Neural progenitor cell (in vitro differentiated cells): ENCODE measurements around the gene MADD. TPM values are rescaled to one million over a fixed set of nuclear protein-coding genes. Genes with fewer than 3 reads are reported as not detected.

Experiments used
- DNase-seq: peaks from one replicate; pipeline ENCODE4 v3.0.0-alpha.2; 2016; ENCODE audit warnings: low spot score
- H2AFZ ChIP-seq: fragments of 200-600 bp; sonication (generic); replicated peaks from 2 replicates; pipeline ENCODE4 v1.6.1; 2016; ENCODE audit warnings: antibody characterized with exemption
- H3F3A ChIP-seq: fragments of 200-600 bp; sonication (generic); 2 replicates; pipeline ENCODE4 v1.6.1; 2016; ENCODE audit warnings: antibody characterized with exemption, low read depth
- H3K27ac ChIP-seq: fragments of 200-600 bp; sonication (generic); 2 replicates; pipeline ENCODE4 v1.5.1; 2016; ENCODE audit warnings: mild to moderate bottlenecking
- H3K27me3 ChIP-seq: fragments of 200-600 bp; sonication (generic); 2 replicates; pipeline ENCODE4 v1.6.1; 2016; ENCODE audit warnings: mild to moderate bottlenecking, moderate library complexity
- H3K36me3 ChIP-seq: fragments of 200-600 bp; sonication (generic); 2 replicates; pipeline ENCODE4 v1.5.1; 2016
- H3K4me1 ChIP-seq: fragments of 200-600 bp; sonication (generic); 2 replicates; pipeline ENCODE4 v1.6.1; 2016; ENCODE audit warnings: mixed run types
- H3K4me2 ChIP-seq: fragments of 200-600 bp; sonication (generic); 2 replicates; pipeline ENCODE4 v1.6.1; 2016
- H3K4me3 ChIP-seq: fragments of 200-600 bp; sonication (generic); 2 replicates; pipeline ENCODE4 v1.5.1; 2016
- H3K79me2 ChIP-seq: fragments of 200-600 bp; sonication (generic); 2 replicates; pipeline ENCODE4 v1.6.1; 2016; ENCODE audit warnings: low read depth
- H3K9ac ChIP-seq: fragments of 200-600 bp; sonication (generic); 2 replicates; pipeline ENCODE4 v1.6.1; 2016
- H3K9me3 ChIP-seq: fragments of 200-600 bp; sonication (generic); 2 replicates; pipeline ENCODE4 v1.5.1; 2016; ENCODE audit warnings: low read depth
- H4K20me1 ChIP-seq: fragments of 200-600 bp; sonication (generic); 2 replicates; pipeline ENCODE4 v1.6.1; 2016; ENCODE audit warnings: low read depth
- H3K27ac Mint-ChIP-seq: 3 replicates; pipeline ENCODE4 v1.8.0; 2021; ENCODE audit warnings: mixed read lengths
- H3K27me3 Mint-ChIP-seq: 2 replicates; pipeline ENCODE4 v1.8.0; 2022; ENCODE audit warnings: low read depth, mild to moderate bottlenecking, inconsistent platforms, moderate library complexity, mixed read lengths; ENCODE audit not compliant: insufficient read depth
- H3K36me3 Mint-ChIP-seq: 3 replicates; pipeline ENCODE4 v1.8.0; 2021; ENCODE audit warnings: mixed read lengths
- H3K4me1 Mint-ChIP-seq: 3 replicates; pipeline ENCODE4 v1.8.0; 2021; ENCODE audit warnings: mixed read lengths
- H3K4me3 Mint-ChIP-seq: 3 replicates; pipeline ENCODE4 v1.8.0; 2021; ENCODE audit warnings: mild to moderate bottlenecking, moderate library complexity, mixed read lengths
- H3K9me3 Mint-ChIP-seq: 3 replicates; pipeline ENCODE4 v1.8.0; 2020; ENCODE audit warnings: mixed read lengths
- CTCF ChIP-seq: fragments of 200-600 bp; sonication (generic); IDR thresholded peaks from 2 replicates; pipeline ENCODE4 v1.5.1; 2017; ENCODE audit warnings: antibody characterized with exemption, mild to moderate bottlenecking
- EZH2 ChIP-seq: fragments of 200-600 bp; sonication (generic); IDR thresholded peaks from 2 replicates; pipeline ENCODE4 v1.6.1; 2017; ENCODE audit warnings: antibody characterized with exemption, mild to moderate bottlenecking, moderate library complexity
- EZH2phosphoT487 ChIP-seq: fragments of 200-600 bp; sonication (generic); IDR thresholded peaks from 2 replicates; pipeline ENCODE4 v1.6.1; 2017; ENCODE audit warnings: antibody characterized with exemption
- total RNA-seq: library from RNA; depleted of rRNA; stranded (reverse); fragments of >200 nt; gene quantifications from 2 replicates; pipeline ENCODE4 v1.2.3, GENCODE V29; 2015; ENCODE audit warnings: low replicate concordance

MADD gene
- total RNA-seq, 1 donor from 2014 or later = 16.1 TPM

- Mint-ChIP-seq H3K9me3 (no peaks in the 10 kb centered on the region), H3K27me3 (peaks cover 2% of the 10 kb centered on the region), H3K4me1 (no peaks in the 10 kb centered on the region), H3K27ac (no peak overlapping the region), H3K36me3 (peaks cover 5% of the 10 kb centered on the region), H3K4me3 (no peak overlapping the region)
- no peaks in the 10 kb centered on the region for H4K20me1 ChIP-seq
- H3F3A ChIP-seq = no peaks in the 10 kb centered on the region
- H3K9me3 ChIP-seq = no peaks in the 10 kb centered on the region
- no peak overlapping the region for H2AFZ ChIP-seq
- H3K27me3 ChIP-seq = no peaks in the 10 kb centered on the region
- H3K79me2 ChIP-seq = no peaks in the 10 kb centered on the region
- TF ChIP-seq EZH2phosphoT487 = no peak
- no peak for TF ChIP-seq CTCF
- no peak for TF ChIP-seq EZH2
- H3K27ac ChIP-seq = no peak overlapping the region
- H3K4me2 ChIP-seq = no peak overlapping the region
- no peak for DNase-seq
- no peaks in the 10 kb centered on the region for H3K36me3 ChIP-seq
- no peaks in the 10 kb centered on the region for H3K4me1 ChIP-seq
- H3K4me3 ChIP-seq = no peak overlapping the region
- no peak overlapping the region for H3K9ac ChIP-seq
These were observed 54.6 kb downstream of the MADD start for GRCh38 chr11:47324520-47324919.

GRCh38 chr11:47325271-47326041 lies 55.5 kb downstream of the MADD start:
- no peaks in the 10 kb centered on the region for H3K4me1 ChIP-seq
- Mint-ChIP-seq H3K9me3 (no peaks in the 10 kb centered on the region), H3K27ac (no peak overlapping the region), H3K27me3 (peaks cover 2% of the 10 kb centered on the region), H3K4me3 (no peak overlapping the region), H3K36me3 (peaks cover 5% of the 10 kb centered on the region), H3K4me1 (no peaks in the 10 kb centered on the region)
- H3K79me2 ChIP-seq = no peaks in the 10 kb centered on the region
- no peak overlapping the region for H3K9ac ChIP-seq
- H3K27me3 ChIP-seq = no peaks in the 10 kb centered on the region
- no peak overlapping the region for H3K4me2 ChIP-seq
- no peaks in the 10 kb centered on the region for H3K36me3 ChIP-seq
- no peak overlapping the region for H3K27ac ChIP-seq
- H3K9me3 ChIP-seq = no peaks in the 10 kb centered on the region
- H3F3A ChIP-seq = peaks cover 3% of the 10 kb centered on the region
- H3K4me3 ChIP-seq = no peak overlapping the region
- no peak for TF ChIP-seq CTCF
- TF ChIP-seq EZH2phosphoT487 = no peak
- TF ChIP-seq EZH2 = no peak
- H4K20me1 ChIP-seq = no peaks in the 10 kb centered on the region
- DNase-seq = no peak
- H2AFZ ChIP-seq = no peak overlapping the region

- Histone ChIP-seq H3K36me3 (no peaks in the 10 kb centered on the region), H3K9ac (no peak overlapping the region), H3K4me2 (no peak overlapping the region), H3K27ac (no peak overlapping the region), H3K79me2 (no peaks in the 10 kb centered on the region), H3F3A (peaks cover 3% of the 10 kb centered on the region), H3K9me3 (no peaks in the 10 kb centered on the region), H2AFZ (no peak overlapping the region), H3K27me3 (no peaks in the 10 kb centered on the region), H3K4me1 (no peaks in the 10 kb centered on the region), H3K4me3 (no peak overlapping the region), H4K20me1 (no peaks in the 10 kb centered on the region)
- DNase-seq = no peak
- H3K4me1 Mint-ChIP-seq = no peaks in the 10 kb centered on the region
- H3K9me3 Mint-ChIP-seq = no peaks in the 10 kb centered on the region
- H3K4me3 Mint-ChIP-seq = no peak overlapping the region
- H3K27ac Mint-ChIP-seq = peak overlapping the region; percentile 27
- peaks cover 2% of the 10 kb centered on the region for H3K27me3 Mint-ChIP-seq
- peaks cover 5% of the 10 kb centered on the region for H3K36me3 Mint-ChIP-seq
- TF ChIP-seq CTCF (no peak), EZH2 (no peak)
These were observed 56.3 kb downstream of the MADD start for GRCh38 chr11:47326198-47326597.
